ENCODE measurements around the gene SLC9B2.

Gene SLC9B2, protein sequence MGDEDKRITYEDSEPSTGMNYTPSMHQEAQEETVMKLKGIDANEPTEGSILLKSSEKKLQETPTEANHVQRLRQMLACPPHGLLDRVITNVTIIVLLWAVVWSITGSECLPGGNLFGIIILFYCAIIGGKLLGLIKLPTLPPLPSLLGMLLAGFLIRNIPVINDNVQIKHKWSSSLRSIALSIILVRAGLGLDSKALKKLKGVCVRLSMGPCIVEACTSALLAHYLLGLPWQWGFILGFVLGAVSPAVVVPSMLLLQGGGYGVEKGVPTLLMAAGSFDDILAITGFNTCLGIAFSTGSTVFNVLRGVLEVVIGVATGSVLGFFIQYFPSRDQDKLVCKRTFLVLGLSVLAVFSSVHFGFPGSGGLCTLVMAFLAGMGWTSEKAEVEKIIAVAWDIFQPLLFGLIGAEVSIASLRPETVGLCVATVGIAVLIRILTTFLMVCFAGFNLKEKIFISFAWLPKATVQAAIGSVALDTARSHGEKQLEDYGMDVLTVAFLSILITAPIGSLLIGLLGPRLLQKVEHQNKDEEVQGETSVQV

GRCh38 chr4:103076747-103077347 is at the start of gene SLC9B2:
Gene SLC9B2 (minus strand): TSS chr4:103076761. CDS start chr4:103067550, 9,211 bp downstream.
- DNase-seq: no peak

DNA sequence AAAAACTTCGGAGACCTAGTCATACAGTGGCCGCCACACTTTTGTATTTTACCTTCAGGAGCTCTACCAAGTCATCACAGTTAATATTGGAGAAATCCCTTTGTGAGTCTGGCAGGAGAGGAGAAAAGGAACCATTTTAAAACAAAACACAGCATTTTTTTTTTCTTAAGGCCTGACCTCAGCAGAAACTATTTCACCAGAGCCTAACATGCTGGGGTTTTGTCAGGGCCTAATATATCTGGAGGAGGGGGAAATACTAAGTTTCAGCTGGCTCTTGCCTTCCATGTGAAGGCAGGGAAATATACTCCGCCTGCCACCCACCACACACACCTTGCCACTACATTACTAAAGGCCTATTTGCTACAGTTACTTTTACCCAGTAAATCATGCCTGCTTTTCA is 49.6 kb upstream of the SLC9B2 start:
- no peak for DNase-seq

DNA sequence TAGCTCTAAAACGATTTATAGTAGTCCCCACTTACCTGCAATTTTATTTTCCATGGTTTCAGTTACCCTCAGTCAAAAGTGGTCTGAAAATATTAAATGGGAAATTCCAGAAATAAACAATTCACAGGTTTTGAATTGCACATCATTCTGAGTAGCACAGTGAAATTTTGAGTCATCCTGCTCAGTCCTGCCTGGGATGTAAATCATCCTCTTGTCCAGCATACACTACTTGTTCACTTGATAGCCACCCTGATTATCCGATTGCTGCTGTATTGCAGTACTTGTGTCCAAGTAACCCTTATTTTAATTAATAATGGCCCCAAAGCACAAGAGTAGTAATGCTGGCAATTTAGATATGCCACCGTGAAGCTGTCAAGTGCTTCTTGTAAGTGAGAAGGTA is 46.6 kb upstream of the SLC9B2 start:
- no peak for DNase-seq

DNA sequence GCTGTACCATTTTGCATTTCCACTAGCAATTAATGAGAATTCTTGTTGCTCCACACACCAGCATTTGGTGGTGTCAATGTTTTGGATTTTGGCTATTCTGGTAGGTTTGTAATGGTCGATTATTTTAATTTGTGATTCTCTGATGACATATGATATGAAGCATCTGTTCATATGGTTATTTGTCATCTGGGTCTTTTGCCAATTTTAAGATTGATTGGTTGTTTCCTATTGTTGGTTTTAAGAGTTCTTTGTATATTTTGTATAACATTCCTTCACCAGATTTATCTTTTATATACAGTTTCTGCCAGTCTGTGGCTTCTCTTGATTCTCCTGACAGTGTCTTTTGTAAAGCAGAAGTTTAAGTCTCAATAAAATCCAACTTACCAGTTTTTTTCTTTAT is 41.6 kb upstream of the SLC9B2 start:
- no peak for DNase-seq

DNA sequence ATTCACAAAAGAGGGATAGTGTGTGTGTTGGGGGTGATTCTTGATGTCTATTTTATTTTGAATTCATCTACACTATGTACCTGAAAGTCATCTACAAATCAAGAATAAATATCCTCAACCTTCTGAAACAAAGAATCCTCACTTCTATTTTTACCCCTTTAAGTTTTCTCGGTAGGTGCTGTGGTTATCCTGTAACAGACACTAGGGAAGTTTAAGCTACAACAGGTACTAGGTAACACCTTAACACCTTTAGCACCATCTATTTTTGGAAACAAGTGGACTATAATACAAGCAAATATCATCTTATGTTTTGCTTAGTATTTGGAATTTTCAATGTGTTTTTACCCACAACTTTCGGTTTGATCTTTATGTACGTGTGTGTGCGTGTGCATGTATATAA is 35.0 kb upstream of the SLC9B2 start:
- no peak for DNase-seq

GRCh38 chr4:103108542-103108941 is 32.0 kb upstream of the SLC9B2 start:
- no peak for DNase-seq

DNA sequence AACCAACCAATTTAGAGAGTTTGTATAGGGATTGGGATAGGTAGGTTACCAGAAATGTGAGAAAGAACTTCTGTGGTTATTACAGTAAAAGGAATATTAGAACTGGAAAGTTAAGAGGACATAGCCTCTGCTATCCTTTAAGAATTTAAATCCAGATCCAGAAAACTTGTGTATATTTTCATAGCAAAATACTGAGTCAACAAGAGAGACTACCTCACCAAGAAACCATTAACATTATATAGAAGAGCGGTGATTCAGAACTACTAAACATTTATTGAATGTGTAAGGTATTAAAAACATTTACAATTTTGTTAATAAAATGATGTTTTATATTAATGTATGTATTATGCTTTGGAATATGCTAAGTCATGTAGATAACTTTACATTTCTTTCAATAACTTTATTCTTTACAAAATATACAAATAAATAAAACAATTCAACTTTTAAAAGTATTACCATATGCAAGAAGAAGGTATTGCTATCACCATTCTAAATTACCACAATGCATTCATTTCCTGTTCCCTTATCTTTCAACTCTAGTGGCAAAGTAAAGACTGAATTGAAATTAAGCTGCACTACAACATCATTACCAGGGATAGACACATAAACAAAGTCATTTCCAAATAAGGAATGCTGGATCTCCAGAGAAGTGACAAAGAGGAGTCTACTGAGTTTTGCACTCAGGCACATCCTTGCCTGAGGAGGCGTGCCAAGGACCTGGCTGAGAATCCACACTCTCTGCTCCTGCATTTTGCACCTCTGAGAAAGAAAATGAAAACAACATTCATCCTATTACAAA is 29.2 kb upstream of the SLC9B2 start:
- DNase-seq: no peak

GRCh38 chr4:103104886-103105285 is 28.3 kb upstream of the SLC9B2 start:
- no peak for DNase-seq

DNA sequence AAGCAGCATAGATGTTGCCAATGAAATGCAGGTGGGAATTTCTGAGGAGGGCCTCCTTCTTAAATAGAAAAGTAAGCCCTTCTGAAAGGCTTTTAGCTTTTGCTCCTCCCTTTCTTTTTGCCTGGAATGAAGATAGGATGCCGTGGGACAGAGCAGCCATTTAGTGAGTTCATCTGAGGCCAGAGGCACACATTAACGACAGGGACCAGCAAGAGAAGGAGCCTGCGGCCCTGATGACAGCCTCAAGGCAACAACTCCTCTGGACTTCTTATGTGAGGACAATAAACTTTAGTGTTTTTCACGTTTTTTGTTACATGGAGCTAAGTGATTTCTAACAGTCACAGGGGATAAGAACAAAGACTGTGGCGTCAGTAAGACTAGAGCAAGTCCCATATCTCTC is 24.1 kb upstream of the SLC9B2 start:
- no peak for DNase-seq

DNA sequence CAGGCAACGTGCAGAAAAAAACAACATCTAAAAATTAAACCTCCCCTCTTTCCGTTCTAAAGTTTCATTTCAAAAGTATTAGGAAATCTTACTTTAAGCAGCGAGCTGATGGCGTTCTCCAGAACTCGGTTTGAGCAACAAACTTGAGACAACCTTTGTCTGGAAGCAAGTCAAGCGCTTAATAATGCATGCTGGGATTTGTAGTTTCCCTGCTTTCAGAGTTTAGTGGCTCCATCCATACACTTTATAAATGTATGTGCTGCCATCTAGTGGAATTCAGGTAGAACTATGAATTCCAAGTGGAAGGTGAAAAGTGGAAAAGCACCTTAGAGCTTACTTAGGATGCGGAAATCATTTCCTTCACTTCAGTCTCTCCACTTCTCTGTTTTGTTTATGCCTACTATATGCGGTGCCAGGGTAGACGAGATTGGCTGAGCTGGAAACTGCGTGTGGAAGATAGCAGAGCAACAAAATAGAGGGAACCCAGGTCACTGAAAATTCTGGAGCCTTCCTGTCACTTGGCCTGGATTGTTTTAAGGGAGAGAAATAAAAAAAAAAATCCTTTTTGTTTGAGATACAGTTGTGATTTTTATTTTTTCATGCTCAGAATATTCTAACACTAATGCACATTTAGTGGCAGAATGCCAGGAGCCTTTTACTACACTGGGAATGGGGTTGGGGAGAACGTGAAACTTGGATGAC is 23.3 kb upstream of the SLC9B2 start, which contains the start of gene BDH2:
TSS of gene BDH2 (minus strand) at position 144 of the 702 bp plus-strand sequence. CDS start 3,580 bp downstream, outside the sequence.
- peak; percentile 36 to 95 for DNase-seq

- DNase-seq: no peak
Measured at GRCh38 chr4:103098756-103099440, 22.3 kb upstream of the SLC9B2 start.

- DNase-seq: no peak
Measured at GRCh38 chr4:103098341-103098740, 21.8 kb upstream of the SLC9B2 start.

DNA sequence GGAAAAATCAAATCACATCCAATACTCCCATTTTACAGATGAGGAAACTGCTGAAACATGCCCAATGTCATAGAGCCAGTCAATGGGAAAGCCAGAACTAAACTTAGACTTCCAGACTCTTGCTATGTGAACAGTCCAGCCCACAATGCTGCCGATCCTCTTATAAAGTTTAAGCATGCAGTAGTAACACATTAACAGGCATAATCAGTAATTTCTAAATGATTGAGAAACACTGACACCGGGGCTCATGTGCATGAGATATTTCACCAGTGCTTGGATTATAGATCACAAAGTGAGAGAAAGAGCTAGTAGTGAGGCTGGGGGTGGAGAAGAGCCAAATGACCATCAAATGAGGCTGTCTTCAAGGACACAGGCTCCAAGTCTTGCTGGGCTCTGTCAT is 20.6 kb upstream of the SLC9B2 start:
- no peak for DNase-seq

DNA sequence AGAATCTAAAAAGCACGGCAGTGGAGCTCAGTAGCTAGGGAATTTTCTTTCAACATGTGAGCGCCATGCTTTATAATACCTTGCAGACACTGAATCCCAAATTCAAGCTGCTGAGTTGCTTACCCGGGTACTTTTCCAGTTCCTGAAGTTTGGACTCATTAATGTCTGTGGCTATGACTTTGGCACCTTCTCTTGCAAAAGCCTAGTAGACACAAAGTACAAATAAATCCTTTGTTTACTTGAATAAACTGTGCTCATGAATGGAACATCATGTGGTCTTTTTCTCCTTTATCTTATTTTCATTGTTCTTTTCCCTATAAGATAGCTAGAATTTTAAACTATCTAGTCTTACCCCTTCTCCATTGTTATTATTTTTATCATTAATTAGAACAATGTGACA is 18.5 kb upstream of the SLC9B2 start:
- peak in 1 of 2 donors; percentile 32 for DNase-seq

DNA sequence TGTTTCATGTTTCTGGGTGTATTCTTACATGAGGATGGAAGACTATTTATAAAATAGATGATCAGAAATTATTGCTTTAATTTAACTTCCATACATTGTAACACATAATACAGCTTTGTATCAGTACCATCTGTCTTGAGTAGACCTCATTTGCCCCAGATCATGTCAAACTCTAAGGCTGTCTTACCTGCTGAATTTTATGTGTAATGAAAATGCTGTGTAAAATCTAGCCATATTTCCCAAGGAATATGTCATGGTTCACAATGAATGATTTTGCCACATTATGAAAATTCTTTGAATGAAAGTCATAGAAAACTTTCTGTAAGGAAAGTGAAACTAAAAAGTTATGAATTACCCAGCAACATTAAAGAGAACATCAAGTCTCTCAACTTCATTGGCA is 15.7 kb upstream of the SLC9B2 start:
- DNase-seq: no peak

GRCh38 chr4:103091601-103092223 is 15.2 kb upstream of the SLC9B2 start:
- DNase-seq: peak; percentile 31 to 81

- no peak for DNase-seq
Measured at GRCh38 chr4:103089481-103089880, 12.9 kb upstream of the SLC9B2 start.

DNA sequence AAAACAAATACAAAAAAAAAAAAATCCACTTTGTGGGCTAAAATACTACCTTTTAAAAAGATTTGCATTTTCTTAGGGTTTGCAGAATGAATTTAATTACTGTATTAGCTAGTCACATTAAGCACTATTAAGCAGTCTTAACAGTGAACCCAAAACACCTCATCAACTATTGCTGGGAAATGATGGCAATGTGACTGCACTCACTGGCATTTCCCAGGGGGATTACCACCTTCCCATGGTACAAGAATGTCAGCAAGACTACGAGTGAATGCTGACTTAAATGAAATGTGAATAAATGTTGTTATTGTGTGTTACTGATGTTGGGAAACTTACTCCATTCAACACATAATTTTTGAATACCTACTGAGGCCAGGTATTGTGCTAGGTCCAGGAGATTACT is 10.0 kb upstream of the SLC9B2 start:
- DNase-seq: no peak

DNA sequence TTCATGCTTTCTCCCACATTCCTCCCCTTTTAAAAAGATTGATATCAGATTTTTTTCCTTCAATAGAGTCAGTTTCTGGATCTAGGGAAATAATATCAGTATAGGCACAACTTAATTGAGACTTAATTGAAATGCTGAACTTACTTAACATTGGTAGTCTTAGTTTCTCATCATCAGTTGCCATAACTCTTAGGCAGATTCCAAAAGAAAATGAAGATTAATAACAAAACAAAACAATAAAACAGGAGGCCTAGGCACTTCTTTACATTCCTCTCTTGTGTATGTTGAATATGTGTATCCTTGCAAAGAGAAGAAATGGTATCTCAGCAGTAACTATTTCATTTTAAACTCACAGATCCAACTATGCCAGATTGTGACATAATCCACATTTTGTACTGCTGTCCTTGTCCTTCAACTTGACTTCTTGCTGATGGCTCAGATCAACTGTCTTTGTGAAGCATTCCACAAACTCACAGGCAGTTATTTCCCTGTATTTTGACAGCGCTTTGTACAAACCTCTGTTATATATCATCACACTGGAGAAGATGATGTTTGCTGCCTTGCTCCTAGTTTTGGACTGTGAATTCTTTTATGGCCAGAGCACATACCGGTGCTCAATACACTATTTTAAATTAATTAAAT is 9.1 kb upstream of the SLC9B2 start:
- no peak for DNase-seq

GRCh38 chr4:103079621-103080020 is 3.1 kb upstream of the SLC9B2 start:
- DNase-seq: no peak
